ENCODE results near the gene PLD5. TPM values are rescaled to one million over a fixed set of nuclear protein-coding genes. Genes with fewer than 3 reads are reported as not detected.
"Not testable (repeated sequence)": the region's sequence is repeated elsewhere in the genome, so short reads cannot be mapped to it uniquely, and the experiment has no call there.

Gene PLD5
- total RNA-seq, 2 donors from 2014 or later, result 0.27 TPM; not detected in 1

- Histone ChIP-seq H3K27ac (no peak overlapping the region), H3K9ac (ENCODE audit: low read depth in 2 of 2, low read length in 2 of 2) (no peak overlapping the region), H3K4me3 (no peak overlapping the region), H3K9me3 (no peaks in the 10 kb centered on the region), H3K36me3 (no peaks in the 10 kb centered on the region), H3K4me1 (no peaks in the 10 kb centered on the region), H3K27me3 (no peaks in the 10 kb centered on the region)
- TF ChIP-seq CTCF (IDR thresholded peaks at IDR 0.05), result no peak
- intact Hi-C loops (cut with DNase I), result no loop called here
- DNase-seq, result no peak
Measured at GRCh38 chr1:242187816-242188215, 336.7 kb downstream of the PLD5 start.

GRCh38 chr1:242187171-242187570 lies 337.3 kb downstream of the PLD5 start:
- H3K9me3 ChIP-seq, result no peaks in the 10 kb centered on the region
- H3K4me1 ChIP-seq, result no peaks in the 10 kb centered on the region
- H3K4me3 ChIP-seq, result no peak overlapping the region
- H3K36me3 ChIP-seq, result no peaks in the 10 kb centered on the region
- H3K9ac ChIP-seq (ENCODE audit: low read depth in 2 of 2, low read length in 2 of 2), result no peak overlapping the region
- DNase-seq, result no peak
- intact Hi-C loops (cut with DNase I), result no loop called here
- no peak overlapping the region for H3K27ac ChIP-seq
- no peak for TF ChIP-seq CTCF (IDR thresholded peaks at IDR 0.05)
- H3K27me3 ChIP-seq, result no peaks in the 10 kb centered on the region

GRCh38 chr1:242185731-242186130 lies 338.8 kb downstream of the PLD5 start:
- intact Hi-C loops (cut with DNase I), result no loop called here
- no peaks in the 10 kb centered on the region for H3K9me3 ChIP-seq
- TF ChIP-seq CTCF (IDR thresholded peaks at IDR 0.05), result no peak
- DNase-seq, result no peak
- H3K36me3 ChIP-seq, result no peaks in the 10 kb centered on the region
- H3K27ac ChIP-seq, result no peak overlapping the region
- H3K27me3 ChIP-seq, result no peaks in the 10 kb centered on the region
- H3K9ac ChIP-seq (ENCODE audit: low read depth in 2 of 2, low read length in 2 of 2), result no peak overlapping the region
- no peak overlapping the region for H3K4me3 ChIP-seq
- no peaks in the 10 kb centered on the region for H3K4me1 ChIP-seq

- Histone ChIP-seq H3K4me3 (no peak overlapping the region), H3K9ac (ENCODE audit: low read depth in 2 of 2, low read length in 2 of 2) (no peak overlapping the region), H3K27ac (no peak overlapping the region), H3K4me1 (no peaks in the 10 kb centered on the region), H3K9me3 (no peaks in the 10 kb centered on the region), H3K27me3 (no peaks in the 10 kb centered on the region), H3K36me3 (no peaks in the 10 kb centered on the region)
- DNase-seq, result no peak
- intact Hi-C loops (cut with DNase I), result no loop called here
- no peak for TF ChIP-seq CTCF (IDR thresholded peaks at IDR 0.05)
Measured at GRCh38 chr1:242184955-242185354, 339.5 kb downstream of the PLD5 start.

- H3K27me3 ChIP-seq; intact Hi-C loops (cut with DNase I); H3K4me3 ChIP-seq; H3K36me3 ChIP-seq; H3K9ac ChIP-seq (ENCODE audit: low read depth in 2 of 2, low read length in 2 of 2); H3K9me3 ChIP-seq; H3K4me1 ChIP-seq; DNase-seq; H3K27ac ChIP-seq: not testable (repeated sequence)
Measured at GRCh38 chr1:242179767-242180166, 344.7 kb downstream of the PLD5 start.

- no peak for TF ChIP-seq CTCF (IDR thresholded peaks at IDR 0.05)
- Histone ChIP-seq H3K9me3 (no peaks in the 10 kb centered on the region), H3K36me3 (no peaks in the 10 kb centered on the region), H3K4me3 (no peak overlapping the region), H3K4me1 (no peaks in the 10 kb centered on the region), H3K27ac (no peak overlapping the region), H3K9ac (ENCODE audit: low read depth in 2 of 2, low read length in 2 of 2) (no peak overlapping the region), H3K27me3 (no peaks in the 10 kb centered on the region)
- no peak for DNase-seq
- intact Hi-C loops (cut with DNase I), result no loop called here
Measured at GRCh38 chr1:242178924-242179708, 345.4 kb downstream of the PLD5 start.

Measured in colonic mucosa (tissue), 4 donors.